Ovary (tissue), 9 donors: ENCODE results near the gene WDR43. TPM values are rescaled to one million over a fixed set of nuclear protein-coding genes. Genes with fewer than 3 reads are reported as not detected.

Experiments
- DNase-seq, 5 donors: peaks; one replicate each; pipeline ENCODE4 v3.0.0-alpha.2; 2019 to 2020
- H3K27ac ChIP-seq, 2 donors: fragments of 200-600 bp; one replicate each; pipeline versions ENCODE4 v1.5.1 to v1.8.0; 2019 to 2022
- H3K27me3 ChIP-seq: fragments of 200-600 bp; one replicate; pipeline ENCODE4 v1.8.0; 2022
- H3K36me3 ChIP-seq: fragments of 200-600 bp; sonication (generic); one replicate; pipeline ENCODE4 v1.5.1; 2019
- H3K4me1 ChIP-seq: one replicate; pipeline ENCODE4 v1.8.1; 2013; ENCODE audit warnings: mild to moderate bottlenecking, moderate library complexity; ENCODE audit not compliant: insufficient read depth
- H3K4me3 ChIP-seq: fragments of 200-600 bp; sonication (generic); one replicate; pipeline ENCODE4 v1.5.1; 2017
- H3K9me3 ChIP-seq, 2 donors: fragments of 200-600 bp in 1 of 2; sonication (generic) in 1 of 2; one replicate each; pipeline versions ENCODE4 v1.5.1 to v1.8.1; 2013 to 2019; ENCODE audit warnings: mild to moderate bottlenecking in 1 of 2, moderate library complexity in 1 of 2
- EP300 ChIP-seq: sonication (generic); formaldehyde crosslinking; IDR thresholded peaks from one replicate; pipeline ENCODE4 v1.6.1; 2017; ENCODE audit warnings: antibody characterized with exemption
- POLR2A ChIP-seq: fragments of 450-650 bp; IDR thresholded peaks from one replicate; pipeline ENCODE4 v1.6.1; 2017; ENCODE audit warnings: antibody characterized with exemption, mild to moderate bottlenecking, moderate library complexity
- WGBS, 3 donors: extraction: QIAGEN DNeasy Blood & Tissue Kit in 1 of 3; methylation state at CpG; one replicate each; pipeline versions ENCODE4 v1.1.5 to v1.1.7; 2013 to 2017; 5-methylcytosine and 5-hydroxymethylcytosine counted together
- intact Hi-C, 4 donors: fragments of 100-400 bp; cut with DNase I; formaldehyde crosslinking; loops; one replicate each; pipeline versions ENCODE4 v1.11.0 to v1.15.1; 2022 to 2023
- polyA plus RNA-seq, 2 donors: library from polyadenylated mRNA; stranded (reverse); fragments of 200-250 nt in 1 of 2; fragments of 350-450 nt in 1 of 2; fragmentation: Illumina TruSeq in 1 of 2; extraction: RNeasy Lipid Tissue Mini Kit (QIAGEN cat#74804) in 1 of 2; gene quantifications; one replicate each; pipeline ENCODE4 v1.2.3, GENCODE V29; 2013 to 2014
- total RNA-seq, 7 donors: library from RNA; depleted of rRNA in 2 of 7; stranded (reverse); fragments of >200 nt in 2 of 7; fragmentation: NEBNext Ultra II Directional in 3 of 7; extraction: Animal tissue kit (Norgen Biotek cat#: 25700) in 3 of 7; gene quantifications; one replicate each; pipeline versions ENCODE4 v1.1.0 to v1.2.4, GENCODE V29; 2016 to 2023
- TF ChIP-seq, protein P1 (sequence below), 3 donors: fragments of 450-650 bp in 2 of 3; fragments of 200-600 bp in 1 of 3; IDR thresholded peaks; one replicate each; pipeline versions ENCODE4 v1.5.1 to v1.8.0; 2016 to 2022; ENCODE audit warnings: antibody characterized with exemption in 3 of 3, mild to moderate bottlenecking in 1 of 3
- donor health status: DM: no; HTN: no; CAD: no; lungs with moderate emphysema.
- donor health status: DM: no; HTN: no; CAD: no.
- donor health status: Bipolar disorder and iron deficiency.
- donor health status: DM: yes; HTN: yes; CAD: no.
- donor health status: DM: no; HTN: no; CAD: no.
- donor health status: DM: yes; HTN: yes; CAD: no.

The WDR43 gene
- total and polyA plus RNA-seq, 9 donors = 14.0 to 63.5 (median 43.5) TPM

- Histone ChIP-seq H3K36me3 (no peaks in the 10 kb centered on the region), H3K9me3 (no peaks in the 10 kb centered on the region), H3K27me3 (no peaks in the 10 kb centered on the region), H3K4me1 (peaks cover 2% of the 10 kb centered on the region), H3K4me3 (no peak overlapping the region), H3K27ac (no peak overlapping the region)
- no peak for DNase-seq
- WGBS, 3 donors = 15 to 31% (median 17%) methylated on average over 11 of the region's 11 CpGs
- TF ChIP-seq, protein P1, sequence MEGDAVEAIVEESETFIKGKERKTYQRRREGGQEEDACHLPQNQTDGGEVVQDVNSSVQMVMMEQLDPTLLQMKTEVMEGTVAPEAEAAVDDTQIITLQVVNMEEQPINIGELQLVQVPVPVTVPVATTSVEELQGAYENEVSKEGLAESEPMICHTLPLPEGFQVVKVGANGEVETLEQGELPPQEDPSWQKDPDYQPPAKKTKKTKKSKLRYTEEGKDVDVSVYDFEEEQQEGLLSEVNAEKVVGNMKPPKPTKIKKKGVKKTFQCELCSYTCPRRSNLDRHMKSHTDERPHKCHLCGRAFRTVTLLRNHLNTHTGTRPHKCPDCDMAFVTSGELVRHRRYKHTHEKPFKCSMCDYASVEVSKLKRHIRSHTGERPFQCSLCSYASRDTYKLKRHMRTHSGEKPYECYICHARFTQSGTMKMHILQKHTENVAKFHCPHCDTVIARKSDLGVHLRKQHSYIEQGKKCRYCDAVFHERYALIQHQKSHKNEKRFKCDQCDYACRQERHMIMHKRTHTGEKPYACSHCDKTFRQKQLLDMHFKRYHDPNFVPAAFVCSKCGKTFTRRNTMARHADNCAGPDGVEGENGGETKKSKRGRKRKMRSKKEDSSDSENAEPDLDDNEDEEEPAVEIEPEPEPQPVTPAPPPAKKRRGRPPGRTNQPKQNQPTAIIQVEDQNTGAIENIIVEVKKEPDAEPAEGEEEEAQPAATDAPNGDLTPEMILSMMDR (IDR thresholded peaks at IDR 0.05) = no peak
- TF ChIP-seq POLR2A (no peak), EP300 (no peak)
- intact Hi-C loops = loop anchor here (2.0 to 5.0 kb wide), 2 partner anchors 240 to 241 kb away; no protein-coding TSS in a partner anchor
These were observed 62.0 kb downstream of the WDR43 start for GRCh38 chr2:28956415-28956826.

GRCh38 chr2:28956890-28957289 lies 62.4 kb downstream of the WDR43 start:
- intact Hi-C loops = loop anchor here (2.0 to 5.0 kb wide), 2 partner anchors 240 kb away; no protein-coding TSS in a partner anchor
- Histone ChIP-seq H3K9me3 (no peaks in the 10 kb centered on the region), H3K27ac (no peak overlapping the region), H3K4me1 (no peaks in the 10 kb centered on the region), H3K4me3 (no peak overlapping the region), H3K36me3 (no peaks in the 10 kb centered on the region), H3K27me3 (no peaks in the 10 kb centered on the region)
- TF ChIP-seq, protein P1 (IDR thresholded peaks at IDR 0.05) = no peak
- TF ChIP-seq POLR2A (no peak), EP300 (no peak)
- DNase-seq = no peak
- WGBS, 3 donors = 72 to 78% (median 74%) methylated on average over 15 of the region's 15 CpGs

DNA sequence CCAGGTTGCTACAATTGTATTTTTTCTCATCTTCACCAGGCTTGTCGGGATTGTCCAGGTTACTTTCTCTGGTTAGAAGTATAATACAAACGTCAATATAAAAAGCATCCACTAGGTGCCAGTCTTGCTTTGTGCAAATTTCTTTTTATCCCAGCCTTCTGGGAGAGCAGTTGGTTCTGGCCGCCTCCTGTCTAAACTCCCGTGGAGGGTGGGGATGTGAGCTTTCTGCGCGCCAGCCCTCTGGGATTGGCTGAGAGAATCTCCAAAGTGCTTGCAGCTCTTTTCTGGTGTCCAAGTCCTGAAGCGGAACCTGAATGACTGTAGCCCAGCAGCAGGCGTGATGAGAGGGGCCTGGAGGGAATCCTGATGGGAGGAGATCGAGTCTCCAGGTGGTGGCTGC lies 64.2 kb downstream of the WDR43 start:
- WGBS, 3 donors = 3% methylated on average over 9 of the region's 9 CpGs
- no peak overlapping the region for H3K27ac ChIP-seq
- H3K4me1 ChIP-seq = no peaks in the 10 kb centered on the region
- H3K36me3 ChIP-seq = no peaks in the 10 kb centered on the region
- H3K4me3 ChIP-seq = no peak overlapping the region
- H3K9me3 ChIP-seq = no peaks in the 10 kb centered on the region
- intact Hi-C loops = loop anchor here in 3 of 4 donors (5.0 kb wide), 1 partner anchor 239 kb away; no protein-coding TSS in a partner anchor
- no peaks in the 10 kb centered on the region for H3K27me3 ChIP-seq
- peak; percentile 68 to 74 (median 72) for DNase-seq
- TF ChIP-seq, protein P1 (IDR thresholded peaks at IDR 0.05) = peak; percentile 66 to 73 (median 70)
- TF ChIP-seq POLR2A = no peak

GRCh38 chr2:28960401-28960800 lies 65.9 kb downstream of the WDR43 start:
- H3K4me1 ChIP-seq = no peaks in the 10 kb centered on the region
- H3K36me3 ChIP-seq = no peaks in the 10 kb centered on the region
- H3K27me3 ChIP-seq = no peaks in the 10 kb centered on the region
- no peak for TF ChIP-seq POLR2A
- TF ChIP-seq, protein P1 (IDR thresholded peaks at IDR 0.05) = no peak
- TF ChIP-seq EP300 = no peak
- 48 to 55% (median 52%) methylated on average over 5 of the region's 5 CpGs for WGBS, 3 donors
- no peak overlapping the region for H3K4me3 ChIP-seq
- no peak for DNase-seq
- intact Hi-C loops = no loop called here
- no peaks in the 10 kb centered on the region for H3K9me3 ChIP-seq
- no peak overlapping the region for H3K27ac ChIP-seq
